Upper lobe of right lung (tissue), 1 donor: Measurements from ENCODE around the gene MRPL43. TPM values are rescaled to one million over a fixed set of nuclear protein-coding genes. Genes with fewer than 3 reads are reported as not detected.
A peak's percentile ranks its signal among the peaks of the same experiment; 100 is the strongest.

Experiments used
- ATAC-seq: fragments of 200-7000 bp; cut with Tn5 transposase; one replicate; pipeline ENCODE4 v1.9.1; 2020; ENCODE audit warnings: mild to moderate bottlenecking, moderate library complexity
- DNase-seq: peaks from one replicate; pipeline ENCODE4 v3.0.0-alpha.2; 2020
- H3K27ac ChIP-seq: fragments of 200-600 bp; one replicate; pipeline ENCODE4 v1.8.0; 2022
- H3K27me3 ChIP-seq: fragments of 200-600 bp; one replicate; pipeline ENCODE4 v1.8.0; 2022; ENCODE audit warnings: mild to moderate bottlenecking
- H3K36me3 ChIP-seq: fragments of 200-600 bp; one replicate; pipeline ENCODE4 v1.8.0; 2022
- H3K4me1 ChIP-seq: fragments of 200-600 bp; one replicate; pipeline ENCODE4 v1.8.0; 2022
- H3K4me3 ChIP-seq: fragments of 200-600 bp; one replicate; pipeline ENCODE4 v1.8.0; 2022; ENCODE audit warnings: mild to moderate bottlenecking
- H3K9me3 ChIP-seq: fragments of 200-600 bp; one replicate; pipeline ENCODE4 v1.8.0; 2022
- intact Hi-C: fragments of 100-400 bp; cut with DNase I; formaldehyde crosslinking; loops from one replicate; pipeline ENCODE4 v1.11.0; 2022
- total RNA-seq: library from RNA; stranded (reverse); fragmentation: NEBNext Ultra II Directional; extraction: Animal tissue kit (Norgen Biotek cat#: 25700); gene quantifications from one replicate; pipeline ENCODE4 v1.2.1, GENCODE V29; 2021
- TF ChIP-seq, protein P1 (sequence below): fragments of 200-600 bp; IDR thresholded peaks from one replicate; pipeline ENCODE4 v1.8.0; 2022; ENCODE audit warnings: antibody characterized with exemption
- donor health status: DM: no; HTN: yes; CAD: no; lungs with severe emphysema.

MRPL43 gene
- total RNA-seq, 1 donor from 2014 or later, result 60.5 TPM

- Histone ChIP-seq H3K4me3 (no peak overlapping the region), H3K27ac (no peak overlapping the region), H3K36me3 (no peaks in the 10 kb centered on the region), H3K9me3 (no peaks in the 10 kb centered on the region), H3K27me3 (peaks cover 17% of the 10 kb centered on the region), H3K4me1 (peaks cover 24% of the 10 kb centered on the region)
- intact Hi-C loops, result no loop called here
- ATAC-seq, result no peak
- DNase-seq, result no peak
- TF ChIP-seq, protein P1, sequence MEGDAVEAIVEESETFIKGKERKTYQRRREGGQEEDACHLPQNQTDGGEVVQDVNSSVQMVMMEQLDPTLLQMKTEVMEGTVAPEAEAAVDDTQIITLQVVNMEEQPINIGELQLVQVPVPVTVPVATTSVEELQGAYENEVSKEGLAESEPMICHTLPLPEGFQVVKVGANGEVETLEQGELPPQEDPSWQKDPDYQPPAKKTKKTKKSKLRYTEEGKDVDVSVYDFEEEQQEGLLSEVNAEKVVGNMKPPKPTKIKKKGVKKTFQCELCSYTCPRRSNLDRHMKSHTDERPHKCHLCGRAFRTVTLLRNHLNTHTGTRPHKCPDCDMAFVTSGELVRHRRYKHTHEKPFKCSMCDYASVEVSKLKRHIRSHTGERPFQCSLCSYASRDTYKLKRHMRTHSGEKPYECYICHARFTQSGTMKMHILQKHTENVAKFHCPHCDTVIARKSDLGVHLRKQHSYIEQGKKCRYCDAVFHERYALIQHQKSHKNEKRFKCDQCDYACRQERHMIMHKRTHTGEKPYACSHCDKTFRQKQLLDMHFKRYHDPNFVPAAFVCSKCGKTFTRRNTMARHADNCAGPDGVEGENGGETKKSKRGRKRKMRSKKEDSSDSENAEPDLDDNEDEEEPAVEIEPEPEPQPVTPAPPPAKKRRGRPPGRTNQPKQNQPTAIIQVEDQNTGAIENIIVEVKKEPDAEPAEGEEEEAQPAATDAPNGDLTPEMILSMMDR, result no peak
Observed at GRCh38 chr10:101016814-101017213, 29.5 kb upstream of the MRPL43 start.

DNA sequence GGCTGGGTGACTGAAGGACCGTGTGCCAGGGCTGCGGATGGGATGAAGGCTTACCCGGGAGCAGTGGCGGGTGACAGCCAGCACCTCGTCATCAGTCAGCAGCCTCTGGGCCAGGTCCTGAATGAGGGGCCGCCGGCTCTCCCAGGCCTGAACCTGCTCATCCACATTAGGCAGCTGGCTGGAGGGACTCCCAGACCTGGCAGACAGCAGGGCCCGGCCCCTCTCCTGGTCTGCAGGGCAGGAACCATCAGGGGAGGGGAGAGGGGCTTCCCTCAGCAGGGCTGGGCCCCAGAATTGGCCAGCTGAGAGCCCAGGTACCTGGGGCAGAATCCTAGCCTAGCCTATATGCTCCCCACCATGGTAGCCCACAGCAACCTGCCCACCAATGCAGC lies 28.3 kb upstream of the MRPL43 start:
- no peak for DNase-seq
- no peak for ATAC-seq
- H3K4me1 ChIP-seq, result peaks cover 24% of the 10 kb centered on the region
- TF ChIP-seq, protein P1, result no peak
- peaks cover 17% of the 10 kb centered on the region for H3K27me3 ChIP-seq
- no peaks in the 10 kb centered on the region for H3K36me3 ChIP-seq
- no peak overlapping the region for H3K27ac ChIP-seq
- intact Hi-C loops, result no loop called here
- no peak overlapping the region for H3K4me3 ChIP-seq
- H3K9me3 ChIP-seq, result no peaks in the 10 kb centered on the region

DNA sequence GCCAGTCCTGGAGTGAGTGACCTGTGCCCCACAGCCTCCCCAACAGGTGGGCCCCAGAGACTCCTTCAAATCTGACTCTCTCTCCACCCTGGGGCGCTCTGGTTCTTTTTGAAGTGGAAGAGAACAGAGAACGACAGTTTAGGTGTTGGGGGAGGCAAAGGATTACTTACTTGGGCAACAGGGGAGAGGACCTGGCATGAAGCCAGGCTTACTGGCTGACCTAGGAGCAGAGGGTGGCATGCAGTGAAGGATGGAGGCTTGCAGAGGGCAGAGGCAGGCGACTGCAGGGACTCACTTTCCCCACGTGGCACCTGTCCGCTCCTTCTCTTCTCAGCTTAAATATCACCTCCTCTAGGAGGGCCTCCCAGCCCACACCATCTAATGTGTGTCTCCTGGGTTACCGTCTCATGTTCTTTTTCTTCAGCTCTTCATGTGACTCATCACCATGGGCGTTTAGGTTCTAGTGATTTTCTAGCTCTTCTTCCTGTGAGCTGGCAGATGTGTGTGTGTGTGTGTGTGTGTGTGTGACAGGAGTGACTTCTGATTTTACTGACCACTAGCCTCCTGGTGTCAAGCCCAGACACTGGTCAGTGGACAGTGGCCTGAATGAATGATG lies 27.8 kb upstream of the MRPL43 start:
- H3K27ac ChIP-seq, result no peak overlapping the region
- TF ChIP-seq, protein P1, result no peak
- no peak for DNase-seq
- intact Hi-C loops, result no loop called here
- H3K9me3 ChIP-seq, result no peaks in the 10 kb centered on the region
- peaks cover 24% of the 10 kb centered on the region for H3K4me1 ChIP-seq
- H3K36me3 ChIP-seq, result no peaks in the 10 kb centered on the region
- peaks cover 17% of the 10 kb centered on the region for H3K27me3 ChIP-seq
- ATAC-seq, result no peak
- H3K4me3 ChIP-seq, result no peak overlapping the region

DNA sequence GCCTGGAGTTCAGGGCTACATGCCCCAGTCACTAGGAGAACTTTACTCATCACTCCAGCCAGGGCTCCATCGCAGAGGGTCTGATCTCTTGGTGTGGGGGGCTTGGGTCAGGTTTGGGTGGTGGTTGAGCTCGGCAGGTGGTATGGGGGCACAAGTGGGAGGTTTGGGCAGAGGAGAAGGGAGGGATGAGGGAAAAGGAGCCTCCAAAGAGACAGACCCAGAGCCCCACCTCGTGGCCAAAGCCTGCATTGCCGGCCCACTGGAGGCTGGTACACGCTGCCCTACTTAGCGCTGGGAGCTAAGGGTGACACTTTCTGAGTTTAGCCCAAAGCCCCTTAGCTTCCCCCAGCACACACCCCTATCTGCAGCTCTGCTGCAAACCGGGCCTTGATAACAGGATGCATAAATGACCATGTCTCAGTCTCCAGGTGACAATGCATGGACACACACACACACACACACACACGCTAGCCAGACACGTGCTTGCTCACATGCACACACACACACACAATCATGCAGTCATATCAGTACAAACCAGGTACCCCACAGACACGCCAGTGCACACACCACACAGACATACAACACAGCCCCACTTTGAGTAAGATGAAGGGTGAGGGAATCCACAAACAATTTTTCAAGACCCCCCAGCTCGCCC lies 27.1 kb upstream of the MRPL43 start:
- Histone ChIP-seq H3K9me3 (no peaks in the 10 kb centered on the region), H3K4me1 (peaks cover 24% of the 10 kb centered on the region), H3K27ac (no peak overlapping the region), H3K4me3 (no peak overlapping the region), H3K36me3 (no peaks in the 10 kb centered on the region), H3K27me3 (peaks cover 17% of the 10 kb centered on the region)
- DNase-seq (peak; percentile 89), ATAC-seq (peak; percentile 78)
- TF ChIP-seq, protein P1, result peak; percentile 91
- intact Hi-C loops, result no loop called here

DNA sequence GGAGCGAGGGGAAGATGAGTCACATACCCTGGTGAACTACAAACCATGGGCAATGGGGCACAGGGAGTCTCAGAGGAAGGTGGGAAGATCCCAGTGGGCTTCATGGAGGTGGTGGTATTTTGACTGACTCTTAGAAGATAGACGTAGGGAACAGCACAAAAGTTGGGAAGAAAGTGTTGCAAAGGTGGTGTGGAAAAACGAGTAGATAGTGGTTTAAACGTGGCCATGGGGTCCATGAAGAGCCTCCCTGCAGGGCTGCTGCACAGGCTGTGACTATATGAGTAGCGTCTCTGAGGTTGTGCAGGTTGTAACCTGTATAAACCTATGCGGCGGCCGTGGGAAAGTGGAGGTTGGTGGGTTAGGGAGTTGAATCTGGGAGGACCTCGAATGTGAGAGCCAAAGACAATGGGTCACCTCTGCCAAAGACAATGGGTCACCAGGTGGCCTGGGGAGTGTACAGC lies 26.1 kb upstream of the MRPL43 start:
- no peaks in the 10 kb centered on the region for H3K9me3 ChIP-seq
- H3K36me3 ChIP-seq, result no peaks in the 10 kb centered on the region
- H3K4me1 ChIP-seq, result peaks cover 20% of the 10 kb centered on the region
- TF ChIP-seq, protein P1, result no peak
- intact Hi-C loops, result no loop called here
- ATAC-seq (no peak), DNase-seq (no peak)
- peaks cover 9% of the 10 kb centered on the region for H3K27me3 ChIP-seq
- no peak overlapping the region for H3K27ac ChIP-seq
- H3K4me3 ChIP-seq, result no peak overlapping the region
